ENCODE measurements around the gene PHKB. TPM values are rescaled to one million over a fixed set of nuclear protein-coding genes. Genes with fewer than 3 reads are reported as not detected.

The PHKB gene
- total and polyA plus RNA-seq, 2 donors from 2014 or later = 48.3 to 80.5 TPM

- H3K9me3 ChIP-seq (ENCODE audit: control insufficient read depth in 2 of 3, insufficient read depth in 1 of 3, low read length in 3 of 3) = no peaks in the 10 kb centered on the region
Observed at GRCh38 chr16:47638175-47638574, 177.0 kb downstream of the PHKB start.

GRCh38 chr16:47640661-47641060, 179.5 kb downstream of the PHKB start:
- no peak overlapping the region for H3K4me3 ChIP-seq (ENCODE audit: low read length in 3 of 3)
- no peaks in the 10 kb centered on the region for H3K27me3 ChIP-seq (ENCODE audit: control insufficient read depth, insufficient read depth, low read length)
- H3K27ac ChIP-seq (ENCODE audit: low read depth in 2 of 2, low read length in 2 of 2) = no peak overlapping the region
- DNase-seq (peak in 1 of 5 donors; percentile 35), FAIRE-seq (no peak)
- H3K9me3 ChIP-seq (ENCODE audit: control insufficient read depth in 2 of 3, insufficient read depth in 1 of 3, low read length in 3 of 3) = no peaks in the 10 kb centered on the region
- no peak overlapping the region for H3K9ac ChIP-seq (ENCODE audit: low read length in 3 of 3)
- intact Hi-C loops (cut with DNase I) = no loop called here
- TF ChIP-seq CTCF (IDR thresholded peaks at IDR 0.05; ENCODE audit: borderline replicate concordance, extremely low read depth, insufficient read depth) = no peak
- H3K4me1 ChIP-seq (ENCODE audit: control insufficient read depth in 2 of 3, insufficient read depth in 2 of 3, low read depth in 1 of 3, low read length in 3 of 3) = no peaks in the 10 kb centered on the region
- H3K36me3 ChIP-seq (ENCODE audit: control insufficient read depth in 2 of 3, insufficient read depth in 3 of 3, low read length in 3 of 3) = peaks cover 0 to 2% (median 0%) of the 10 kb centered on the region in 3 donors

More at GRCh38 chr16:47638175-47638574, 177.0 kb downstream of the PHKB start:
- FAIRE-seq (no peak), DNase-seq (no peak)
- no peak for TF ChIP-seq CTCF (IDR thresholded peaks at IDR 0.05; ENCODE audit: borderline replicate concordance, extremely low read depth, insufficient read depth)
- peaks cover 0 to 4% (median 0%) of the 10 kb centered on the region in 3 donors for H3K36me3 ChIP-seq (ENCODE audit: control insufficient read depth in 2 of 3, insufficient read depth in 3 of 3, low read length in 3 of 3)
- H3K27ac ChIP-seq (ENCODE audit: low read depth in 2 of 2, low read length in 2 of 2) = no peak overlapping the region
- H3K4me3 ChIP-seq (ENCODE audit: low read length in 3 of 3) = no peak overlapping the region
- H3K9ac ChIP-seq (ENCODE audit: low read length in 3 of 3) = no peak overlapping the region
- no peaks in the 10 kb centered on the region for H3K27me3 ChIP-seq (ENCODE audit: control insufficient read depth, insufficient read depth, low read length)
- no peaks in the 10 kb centered on the region for H3K4me1 ChIP-seq (ENCODE audit: control insufficient read depth in 2 of 3, insufficient read depth in 2 of 3, low read depth in 1 of 3, low read length in 3 of 3)
- intact Hi-C loops (cut with DNase I) = no loop called here

GRCh38 chr16:47643323-47644000, 182.3 kb downstream of the PHKB start:
- no peaks in the 10 kb centered on the region for H3K4me1 ChIP-seq (ENCODE audit: control insufficient read depth in 2 of 3, insufficient read depth in 2 of 3, low read depth in 1 of 3, low read length in 3 of 3)
- no peak overlapping the region for H3K9ac ChIP-seq (ENCODE audit: low read length in 3 of 3)
- FAIRE-seq = no peak
- TF ChIP-seq CTCF (IDR thresholded peaks at IDR 0.05; ENCODE audit: borderline replicate concordance, extremely low read depth, insufficient read depth) = no peak
- no peaks in the 10 kb centered on the region for H3K9me3 ChIP-seq (ENCODE audit: control insufficient read depth in 2 of 3, insufficient read depth in 1 of 3, low read length in 3 of 3)
- H3K4me3 ChIP-seq (ENCODE audit: low read length in 3 of 3) = no peak overlapping the region
- no peak overlapping the region for H3K27ac ChIP-seq (ENCODE audit: low read depth in 2 of 2, low read length in 2 of 2)
- peaks cover 0 to 2% (median under 1%) of the 10 kb centered on the region in 3 donors for H3K36me3 ChIP-seq (ENCODE audit: control insufficient read depth in 2 of 3, insufficient read depth in 3 of 3, low read length in 3 of 3)
- intact Hi-C loops (cut with DNase I) = no loop called here
- DNase-seq = no peak
- H3K27me3 ChIP-seq (ENCODE audit: control insufficient read depth, insufficient read depth, low read length) = no peaks in the 10 kb centered on the region

Measured in kidney (tissue), 14 donors.